PC-3 (cell line): Measurements from ENCODE around the gene GABBR1.

ENCODE experiments used
- CTCF ChIP-seq: fragments of 300-600 bp; sonication (generic); conservative IDR thresholded peaks from 2 replicates; pipeline ENCODE4 v1.5.1; 2017; ENCODE audit warnings: antibody characterized with exemption, low read depth, mild to moderate bottlenecking, low read length
- EZH2phosphoT487 ChIP-seq: fragments of 300-600 bp; sonication (generic); IDR thresholded peaks from 2 replicates; pipeline ENCODE4 v1.6.1; 2018; ENCODE audit warnings: mild to moderate bottlenecking, antibody characterized with exemption, low read length, borderline replicate concordance

DNA sequence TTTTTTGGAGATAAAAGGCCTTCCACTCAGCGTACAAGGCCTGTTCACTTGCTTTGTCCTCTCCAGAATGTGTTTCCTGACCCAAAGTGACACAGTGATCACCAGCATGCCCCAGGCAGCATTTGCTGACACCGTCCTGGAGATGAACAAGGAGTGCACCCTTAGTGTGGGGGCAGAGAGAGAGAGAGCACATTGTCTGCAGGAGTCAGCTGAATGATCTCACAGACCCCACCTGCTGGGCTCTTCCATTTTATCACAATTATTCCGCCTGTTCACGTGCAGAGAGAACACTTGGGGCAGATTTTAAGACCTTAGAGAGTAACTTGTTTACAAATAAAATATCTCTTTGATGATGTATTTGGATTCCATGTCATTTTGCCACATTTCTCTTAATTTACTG lies 122.8 kb downstream of the GABBR1 start:
- TF ChIP-seq CTCF (no peak), EZH2phosphoT487 (no peak)
